ENCODE data around the gene IQSEC1. TPM values are rescaled to one million over a fixed set of nuclear protein-coding genes. Genes with fewer than 3 reads are reported as not detected.

Gene IQSEC1
- total and polyA plus RNA-seq, 2 of the 8 experiments (the other 6 are each of a cell fraction or from before 2014, with no cell fraction given): 6.8 to 28.8 TPM

DNA sequence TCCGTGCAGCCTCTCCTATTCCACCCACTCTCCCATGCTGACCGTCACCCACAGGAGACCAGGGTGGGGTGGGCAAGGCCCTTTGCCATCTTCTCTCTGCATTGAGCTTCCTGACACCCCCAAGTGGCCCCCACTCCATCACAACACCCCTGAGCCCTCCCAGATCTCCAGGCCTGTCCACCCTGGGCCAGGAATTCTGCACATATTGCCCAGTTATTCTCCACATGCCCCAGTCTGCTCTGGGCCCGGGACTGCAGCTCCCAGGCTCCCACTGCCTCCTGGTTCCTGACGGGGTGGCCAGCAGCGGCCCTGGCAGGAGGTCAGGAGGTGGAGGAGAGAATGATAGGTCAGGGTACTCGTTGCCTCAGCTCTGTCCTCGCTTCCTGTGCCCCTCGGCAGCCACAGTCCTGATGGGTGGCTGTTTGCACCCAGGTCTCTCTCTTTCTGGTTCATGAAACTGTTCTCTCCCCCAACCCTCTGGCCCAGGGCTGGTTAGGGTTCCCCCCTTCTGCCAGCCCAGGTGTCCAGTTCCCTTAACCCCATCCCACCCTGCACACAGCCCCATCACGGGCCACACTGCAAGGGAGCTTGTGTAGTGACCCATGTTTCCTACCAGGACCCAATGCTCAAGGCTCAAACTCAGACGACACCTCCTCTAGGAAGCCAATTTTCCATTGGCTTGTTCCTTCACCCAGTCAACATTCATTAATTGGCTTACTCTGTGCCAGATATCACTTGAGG is 47.3 kb downstream of the IQSEC1 start:
- H2BK120ac ChIP-seq (replicated peaks; ENCODE audit: low read depth, low read length): no peak overlapping the region
- DNase-seq (ENCODE audit: low read depth in 1 of 2, low spot score in 2 of 2): no peak
- H3K4me2 ChIP-seq (ENCODE audit: insufficient read depth in 1 of 2, low read depth in 2 of 2, low read length in 2 of 2): no peak overlapping the region
- no peaks in the 10 kb centered on the region for H3K79me2 ChIP-seq (ENCODE audit: control insufficient read depth in 1 of 2, insufficient read depth in 2 of 2, low read length in 2 of 2)
- peaks cover 0 to 12% (median 9%) of the 10 kb centered on the region in 4 experiments; a peak in 5 of 7 replicates for H3K4me1 ChIP-seq (replicated peaks in 1 of 4; ENCODE audit: control insufficient read depth in 3 of 4, insufficient read depth in 4 of 4, low read length in 3 of 4)
- H2AK5ac ChIP-seq (ENCODE audit: low read depth, low read length): no peak overlapping the region
- no peak overlapping the region for H3K56ac ChIP-seq (replicated peaks; ENCODE audit: insufficient read length, low read depth, low read length)
- H3K27me3 ChIP-seq (replicated peaks in 1 of 4; ENCODE audit: control insufficient read depth in 3 of 4, extremely low read depth in 1 of 4, insufficient read depth in 3 of 4, low read length in 3 of 4): no peaks in the 10 kb centered on the region; a peak in 2 of 7 replicates
- no peak overlapping the region for H3K14ac ChIP-seq (ENCODE audit: insufficient read length)
- H3K4ac ChIP-seq (replicated peaks; ENCODE audit: insufficient read length, low read depth, low read length): no peak overlapping the region
- H3K4me3 ChIP-seq (ENCODE audit: extremely low read depth in 1 of 4, insufficient read depth in 2 of 4, low read depth in 3 of 4, low read length in 4 of 4): no peak overlapping the region
- no peak overlapping the region for H4K91ac ChIP-seq (replicated peaks; ENCODE audit: insufficient read length, low read length)
- no peaks in the 10 kb centered on the region for H4K20me1 ChIP-seq (replicated peaks in 1 of 2; ENCODE audit: control insufficient read depth in 1 of 2, insufficient read depth in 2 of 2, low read length in 2 of 2)
- no peaks in the 10 kb centered on the region for H3K36me3 ChIP-seq (ENCODE audit: control insufficient read depth in 2 of 4, insufficient read depth in 4 of 4, low read length in 3 of 4)
- H4K5ac ChIP-seq (ENCODE audit: insufficient read length, low read depth, low read length): no peak overlapping the region
- ChIA-PET POLR2A (ENCODE audit: partially characterized antibody) (interaction anchor here (1.0 kb wide), 1 partner anchor 20 kb away, joined by 4 read pairs; no protein-coding TSS in a partner anchor), CTCF (ENCODE audit: partially characterized antibody) (interaction anchor here (0.6 to 7.5 kb wide), 10 partner anchors 10 to 1039 kb away, joined by 3 to 71 read pairs (median 6); no protein-coding TSS in a partner anchor)
- peaks cover 6% of the 10 kb centered on the region; the same call in 1 of the 2 replicates for H3K23me2 ChIP-seq (ENCODE audit: low read depth, low read length)
- H2BK20ac ChIP-seq (ENCODE audit: low read length): no peak overlapping the region
- H2BK12ac ChIP-seq (ENCODE audit: low read depth, low read length): no peak overlapping the region
- H3K9me3 ChIP-seq (ENCODE audit: insufficient read depth in 2 of 2, low read depth in 1 of 2, low read length in 1 of 2): no peaks in the 10 kb centered on the region
- WGBS, 2 experiments (ENCODE audit: extremely low coverage in 1 of 2, insufficient coverage in 1 of 2, insufficient read length in 1 of 2, insufficient replicate concordance in 2 of 2, low coverage in 1 of 2, low lambda C conversion rate in 2 of 2, missing lambda C conversion rate in 1 of 2): 93% methylated on average over 10 of the region's 10 CpGs; no CpG with 5 or more reads in 1 of the 2 experiments
- no peak overlapping the region for H2BK5ac ChIP-seq (ENCODE audit: low read depth, low read length)
- TF ChIP-seq JUND (IDR thresholded peaks at IDR 0.05; ENCODE audit: low read length): no peak
- no peak for TF ChIP-seq EZH2 (IDR thresholded peaks at IDR 0.05; ENCODE audit: low read depth, low read length, severe bottlenecking)
- no peak for TF ChIP-seq SUZ12 (IDR thresholded peaks at IDR 0.05; ENCODE audit: low read length)
- no peak for TF ChIP-seq NRF1 (IDR thresholded peaks at IDR 0.05; ENCODE audit: low read depth, low read length)
- no peak for TF ChIP-seq POLR2A (IDR thresholded peaks at IDR 0.05; ENCODE audit: control extremely low read depth in 1 of 2, low read depth in 2 of 2, low read length in 2 of 2)
- no peak for TF ChIP-seq RFX5 (IDR thresholded peaks at IDR 0.05; ENCODE audit: borderline replicate concordance, low read depth, low read length)
- TF ChIP-seq RXRA (IDR thresholded peaks at IDR 0.05; ENCODE audit: insufficient read depth, low read depth, low read length): no peak
- H2AFZ ChIP-seq (ENCODE audit: low read length): no peak overlapping the region
- FAIRE-seq: no peak
- H3K79me1 ChIP-seq (ENCODE audit: low read depth, low read length): peaks cover 2% of the 10 kb centered on the region; the same call in 1 of the 2 replicates
- no peak overlapping the region for H3K23ac ChIP-seq (ENCODE audit: insufficient read length)
- H3K9ac ChIP-seq (replicated peaks in 1 of 4; ENCODE audit: extremely low read depth in 1 of 4, low read depth in 3 of 4, low read length in 3 of 4): no peak overlapping the region
- H3K18ac ChIP-seq (ENCODE audit: extremely low read depth, low read length): no peak overlapping the region
- H4K8ac ChIP-seq (ENCODE audit: extremely low read depth, insufficient read depth, low read length): no peak overlapping the region
- H2BK15ac ChIP-seq (ENCODE audit: low read length): no peak overlapping the region
- no peak overlapping the region for H3K27ac ChIP-seq (ENCODE audit: low read depth, low read length)
